GM19023 (cell line): ENCODE measurements around the gene INHA.

Experiments used
- ATAC-seq: cut with Tn5 transposase; IDR thresholded peaks from one replicate; pipeline ENCODE4 v1.9.1; 2021; ENCODE audit warnings: mild to moderate bottlenecking, moderate library complexity; ENCODE audit not compliant: unreplicated experiment

Gene INHA, protein sequence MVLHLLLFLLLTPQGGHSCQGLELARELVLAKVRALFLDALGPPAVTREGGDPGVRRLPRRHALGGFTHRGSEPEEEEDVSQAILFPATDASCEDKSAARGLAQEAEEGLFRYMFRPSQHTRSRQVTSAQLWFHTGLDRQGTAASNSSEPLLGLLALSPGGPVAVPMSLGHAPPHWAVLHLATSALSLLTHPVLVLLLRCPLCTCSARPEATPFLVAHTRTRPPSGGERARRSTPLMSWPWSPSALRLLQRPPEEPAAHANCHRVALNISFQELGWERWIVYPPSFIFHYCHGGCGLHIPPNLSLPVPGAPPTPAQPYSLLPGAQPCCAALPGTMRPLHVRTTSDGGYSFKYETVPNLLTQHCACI

DNA sequence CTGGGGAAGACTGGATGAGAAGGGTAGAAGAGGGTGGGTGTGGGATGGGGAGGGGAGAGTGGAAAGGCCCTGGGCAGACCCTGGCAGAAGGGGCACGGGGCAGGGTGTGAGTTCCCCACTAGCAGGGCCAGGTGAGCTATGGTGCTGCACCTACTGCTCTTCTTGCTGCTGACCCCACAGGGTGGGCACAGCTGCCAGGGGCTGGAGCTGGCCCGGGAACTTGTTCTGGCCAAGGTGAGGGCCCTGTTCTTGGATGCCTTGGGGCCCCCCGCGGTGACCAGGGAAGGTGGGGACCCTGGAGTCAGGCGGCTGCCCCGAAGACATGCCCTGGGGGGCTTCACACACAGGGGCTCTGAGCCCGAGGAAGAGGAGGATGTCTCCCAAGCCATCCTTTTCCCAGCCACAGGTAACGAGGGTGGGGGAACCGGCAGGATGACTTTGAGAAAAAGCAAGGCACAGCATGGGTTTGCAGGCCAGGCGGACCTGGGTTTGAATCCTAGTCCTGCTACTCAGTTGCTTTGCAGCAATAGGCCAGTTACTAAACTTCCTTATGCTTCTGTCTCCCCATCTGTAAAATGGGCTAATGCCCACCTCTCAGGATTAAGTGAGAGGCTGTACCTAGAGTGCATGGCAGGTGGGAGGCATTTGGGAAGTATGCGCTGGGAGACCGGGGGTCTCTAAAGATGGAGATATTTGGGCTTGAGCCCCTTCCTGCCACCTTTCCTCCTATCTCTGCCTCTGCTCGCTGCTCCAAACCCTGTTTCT is at the start of gene INHA:
TSS of gene INHA (plus strand) at position 74 of the 765 bp plus-strand sequence. CDS start at position 139, 65 bp downstream.
- no peak for ATAC-seq

DNA sequence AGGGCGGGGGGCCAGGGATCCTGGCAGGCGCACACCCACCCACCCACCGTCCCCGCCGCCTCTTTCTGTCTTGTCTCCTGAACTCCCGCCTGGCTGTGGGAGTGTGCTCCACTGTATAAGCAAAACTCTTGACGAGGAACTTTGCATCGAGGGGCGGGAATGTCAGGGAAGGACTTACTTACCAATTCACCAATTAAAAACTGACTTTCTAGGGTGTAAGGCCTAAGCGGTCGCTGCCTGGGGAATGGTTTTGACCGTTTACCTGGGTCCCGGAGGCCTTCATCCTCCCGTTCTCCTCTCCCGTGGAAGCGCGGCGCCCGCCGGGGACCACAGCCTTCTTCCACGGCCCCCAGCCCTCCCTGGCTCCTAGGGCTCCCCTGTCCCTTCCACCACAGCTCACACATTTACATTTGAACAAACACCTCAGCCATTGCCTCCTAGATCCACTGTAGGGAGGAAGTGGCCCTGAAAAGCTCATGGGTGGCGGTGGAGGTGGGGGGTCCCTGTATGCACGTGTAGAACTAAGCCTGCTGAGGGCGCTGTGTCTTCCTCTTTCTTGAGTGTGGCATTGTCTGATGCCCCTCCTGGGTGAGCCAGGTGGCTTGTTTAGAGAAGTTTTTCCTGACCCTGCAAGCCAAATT is 49.0 kb upstream of the INHA start:
- no peak for ATAC-seq

DNA sequence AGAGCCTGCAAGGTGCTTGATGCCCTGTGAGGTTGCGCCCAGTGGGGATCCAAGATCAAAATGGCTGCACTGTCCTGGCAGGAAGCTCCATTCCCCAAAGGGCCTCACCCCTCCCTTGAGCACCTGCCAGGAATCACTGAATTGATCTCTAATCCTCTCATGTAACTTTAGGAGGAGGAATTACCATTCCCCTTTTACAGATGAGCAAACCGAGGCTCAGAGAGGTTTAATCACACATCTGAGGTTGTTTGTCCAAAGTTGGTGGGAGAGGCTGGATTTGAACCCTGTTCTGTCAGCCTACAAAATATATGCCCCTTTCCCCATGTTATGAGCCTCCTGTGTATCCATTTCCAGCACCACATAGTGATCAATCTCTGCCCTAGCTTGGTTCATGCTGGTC is 47.3 kb upstream of the INHA start:
- ATAC-seq: no peak

DNA sequence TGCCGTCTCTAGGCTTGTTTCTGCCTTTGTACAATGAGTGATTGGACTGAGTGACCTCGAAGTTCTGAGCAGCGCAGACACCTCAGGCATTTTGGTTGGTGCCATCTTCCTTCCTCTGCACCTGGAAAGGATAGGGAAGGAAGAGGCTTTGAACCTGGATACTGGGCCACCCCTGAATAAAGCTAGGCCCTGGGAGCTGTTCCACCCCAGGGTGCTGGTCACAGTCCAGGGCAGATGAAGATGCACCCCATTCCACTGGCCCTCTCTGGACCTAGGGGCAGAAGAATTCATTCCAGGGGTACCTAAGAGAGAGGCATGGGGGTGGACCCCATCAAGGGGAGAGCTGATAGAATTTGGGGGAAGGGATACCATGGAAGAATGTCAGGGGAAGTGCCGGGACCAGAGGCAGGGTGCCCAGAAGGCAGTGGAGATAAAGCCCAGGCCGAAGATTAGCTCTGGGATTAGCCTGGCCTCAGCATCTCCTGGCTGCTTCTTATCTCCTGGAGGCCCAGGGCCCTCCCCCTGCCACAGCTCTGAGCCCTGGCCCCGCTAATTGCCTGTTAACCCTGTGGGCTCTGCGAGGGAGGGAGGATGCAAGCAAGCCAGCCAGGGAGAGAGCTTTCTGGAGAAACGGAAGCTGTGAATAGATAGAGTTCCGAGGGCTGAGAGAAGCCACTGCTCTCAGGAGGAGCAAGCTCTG is 46.4 kb upstream of the INHA start:
- ATAC-seq: no peak

DNA sequence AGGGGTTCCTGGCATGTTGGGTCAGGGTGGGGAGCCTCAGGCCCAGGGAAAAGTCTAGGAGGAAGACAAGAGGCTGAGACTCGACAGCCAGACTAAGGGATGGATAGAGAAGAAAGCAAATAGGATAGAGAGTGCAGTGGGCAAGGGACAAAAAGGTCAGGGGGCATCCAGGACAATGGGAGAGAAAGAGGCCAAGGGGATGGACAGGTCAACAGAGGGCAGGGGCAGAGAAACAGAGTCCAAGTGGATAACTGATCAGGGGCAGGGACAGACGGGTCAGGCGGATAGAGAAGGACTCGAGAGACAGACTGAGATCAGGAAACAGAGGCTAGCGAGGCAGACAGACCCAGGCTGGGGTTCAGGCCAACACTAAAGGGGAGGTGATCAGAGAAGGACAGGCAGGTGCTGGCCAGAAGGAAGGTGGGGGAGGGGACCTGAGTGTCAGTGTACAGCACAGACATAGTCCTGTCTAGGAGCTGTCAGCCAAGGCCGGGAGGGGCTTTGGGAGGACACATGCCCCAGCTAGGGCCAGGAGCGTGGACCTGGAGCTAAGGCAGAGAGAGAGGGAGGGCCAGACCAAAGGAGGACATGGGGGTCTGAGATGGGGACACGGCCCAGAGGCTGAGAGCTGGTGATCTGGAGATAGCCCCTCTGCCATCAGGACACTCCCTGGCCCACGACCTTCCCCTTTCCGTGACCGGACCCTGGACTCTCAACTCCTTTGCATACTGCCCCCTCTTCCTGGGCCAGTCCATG is 45.6 kb upstream of the INHA start:
- no peak for ATAC-seq

DNA sequence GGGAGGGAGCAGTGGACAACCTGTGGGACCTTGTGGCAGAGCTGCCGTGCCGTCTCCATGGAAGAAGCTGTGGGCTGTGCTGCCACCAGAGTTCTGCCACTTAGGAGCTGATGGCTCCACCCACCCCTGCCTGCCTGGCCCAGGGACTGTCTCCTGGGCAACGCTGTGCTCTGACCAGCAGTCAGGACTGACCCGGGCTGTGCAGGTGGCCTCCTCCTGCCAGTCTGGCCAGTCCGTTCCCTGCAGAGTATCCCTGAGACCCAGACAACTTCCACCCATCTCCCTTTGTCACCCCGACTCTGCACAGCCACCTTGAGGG is 45.1 kb upstream of the INHA start:
- ATAC-seq: no peak

DNA sequence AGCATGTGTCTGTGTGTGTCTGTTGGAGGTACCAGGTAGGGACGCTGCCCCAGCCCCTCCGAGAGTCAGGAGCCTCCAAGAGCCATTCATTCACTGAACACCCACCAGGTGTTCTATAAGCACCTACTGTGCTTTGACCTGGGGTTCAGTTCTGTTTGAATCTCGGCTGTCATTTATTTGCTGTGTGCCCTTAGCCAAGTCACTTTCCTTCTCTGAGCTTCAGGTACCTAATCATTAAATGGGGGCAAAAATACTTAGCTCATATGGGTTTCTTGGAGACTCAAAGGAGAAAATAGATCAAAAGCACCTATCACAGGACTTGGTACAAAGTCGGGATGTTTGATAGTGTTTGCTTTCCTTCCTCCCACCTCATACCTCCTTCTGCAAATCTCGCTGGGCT is 44.6 kb upstream of the INHA start:
- ATAC-seq: no peak

DNA sequence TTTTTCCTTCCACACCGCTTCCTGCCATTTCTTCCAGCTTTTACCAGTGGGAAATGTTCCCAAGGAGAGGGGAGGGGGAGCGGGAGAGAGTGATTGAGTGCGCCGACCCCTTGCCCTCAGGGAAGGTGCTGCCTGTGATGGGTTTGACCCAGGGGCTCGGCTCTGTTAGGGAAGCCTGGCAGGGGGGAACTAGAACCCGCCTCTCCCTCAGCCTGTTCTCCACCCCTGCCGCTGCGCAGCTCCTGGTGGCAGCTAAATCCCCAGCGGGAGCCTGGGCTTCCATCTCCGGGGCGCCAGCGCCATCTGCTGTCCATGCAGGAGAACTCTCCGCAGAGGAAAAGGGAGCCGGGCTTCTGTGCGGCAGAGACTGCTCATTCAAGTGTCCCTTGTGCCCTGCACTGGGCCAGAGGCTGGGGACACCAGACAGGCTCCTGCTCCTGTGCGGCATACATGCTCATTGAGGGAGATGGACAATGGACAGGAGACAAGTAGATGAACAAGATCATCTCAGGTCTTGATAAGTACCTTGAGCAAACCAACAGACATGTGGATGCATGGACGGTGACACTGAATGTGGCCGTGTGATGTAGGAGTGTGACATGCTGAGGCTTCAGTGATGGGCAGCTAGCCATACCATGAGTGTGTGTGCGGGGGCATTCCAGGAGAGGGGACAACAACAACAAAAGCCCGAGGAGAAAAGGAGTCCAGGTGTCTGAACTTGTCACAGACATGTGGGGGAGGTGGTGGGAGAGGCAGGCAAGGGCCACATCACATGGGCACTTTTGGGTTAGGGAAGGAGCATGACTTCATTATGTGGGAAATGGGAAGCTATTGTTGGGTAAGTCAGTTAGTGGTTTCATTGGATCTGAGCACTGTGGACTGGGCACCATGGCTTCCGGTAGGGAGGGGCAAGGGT is 41.8 kb upstream of the INHA start:
- peak; percentile 76 for ATAC-seq

DNA sequence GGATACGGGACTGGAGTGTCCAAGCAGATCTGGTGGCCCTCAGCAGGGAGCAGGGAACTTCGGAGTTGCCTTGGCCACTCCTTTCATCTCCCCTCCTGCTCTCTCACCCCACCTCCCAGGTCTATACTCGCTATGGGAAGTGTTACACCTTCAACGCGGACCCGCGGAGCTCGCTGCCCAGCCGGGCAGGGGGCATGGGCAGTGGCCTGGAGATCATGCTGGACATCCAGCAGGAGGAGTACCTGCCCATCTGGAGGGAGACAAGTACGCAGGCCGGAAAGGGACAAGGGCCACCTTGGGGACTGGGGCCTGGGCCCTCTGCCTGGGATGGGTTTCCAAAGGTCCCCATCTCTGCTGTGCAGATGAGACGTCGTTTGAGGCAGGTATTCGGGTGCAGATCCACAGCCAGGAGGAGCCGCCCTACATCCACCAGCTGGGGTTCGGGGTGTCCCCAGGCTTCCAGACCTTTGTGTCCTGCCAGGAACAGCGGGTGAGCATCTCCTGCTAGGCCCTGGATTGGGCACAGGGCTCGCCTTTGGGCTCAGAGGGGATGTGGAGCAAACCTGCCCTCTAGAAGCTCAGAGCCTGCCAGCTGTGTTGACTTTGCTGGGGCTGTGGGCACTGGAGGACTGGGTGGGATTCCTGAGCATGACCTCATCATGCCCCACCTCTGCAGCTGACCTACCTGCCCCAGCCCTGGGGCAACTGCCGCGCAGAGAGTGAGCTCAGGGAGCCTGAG is 40.3 kb upstream of the INHA start:
- no peak for ATAC-seq

DNA sequence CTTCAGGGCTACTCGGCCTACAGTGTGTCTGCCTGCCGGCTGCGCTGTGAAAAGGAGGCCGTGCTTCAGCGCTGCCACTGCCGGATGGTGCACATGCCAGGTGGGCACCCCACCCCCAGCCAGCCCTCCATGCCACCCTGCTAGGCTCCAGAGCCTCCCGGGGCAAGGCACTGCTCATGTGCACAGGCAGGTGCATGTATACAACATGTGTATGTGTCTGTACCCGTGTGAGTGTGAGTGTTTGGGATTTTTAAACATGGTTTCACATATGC is 39.8 kb upstream of the INHA start:
- ATAC-seq: no peak

DNA sequence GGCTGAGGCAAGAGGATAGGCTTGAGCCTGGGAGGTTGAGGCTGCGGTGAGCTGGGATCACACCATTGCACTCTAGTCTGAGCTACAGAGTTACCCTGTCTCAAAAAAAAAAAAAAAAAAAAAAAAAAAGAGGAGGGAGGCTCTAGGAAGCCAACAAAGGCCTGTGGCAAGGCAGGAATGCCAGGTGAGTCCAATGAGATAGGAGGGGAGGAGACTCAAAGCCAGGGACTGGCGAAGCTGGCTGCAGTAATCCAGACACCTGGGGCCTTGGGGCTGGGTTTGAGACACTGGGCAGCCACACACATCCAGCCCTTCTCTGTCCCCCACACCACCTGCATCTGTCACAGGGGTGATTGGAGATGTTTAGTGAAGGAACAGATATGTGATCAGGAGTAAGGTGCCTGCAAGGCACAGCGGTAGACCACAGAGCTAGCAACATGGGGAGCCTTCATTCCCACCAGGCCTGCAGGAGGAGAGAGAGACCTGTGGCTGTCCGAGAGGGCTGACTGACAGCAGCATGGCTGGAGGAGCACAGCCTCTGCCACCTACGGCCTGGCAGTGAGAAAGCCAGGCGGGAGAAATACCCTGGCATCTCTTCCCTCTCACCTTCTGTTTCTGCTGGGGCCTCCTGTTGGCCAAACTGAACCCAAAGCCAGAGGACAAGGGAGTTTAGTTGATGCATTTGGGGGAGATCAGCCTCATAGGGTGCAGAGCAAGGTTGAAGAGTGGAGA is 38.0 kb upstream of the INHA start:
- no peak for ATAC-seq

DNA sequence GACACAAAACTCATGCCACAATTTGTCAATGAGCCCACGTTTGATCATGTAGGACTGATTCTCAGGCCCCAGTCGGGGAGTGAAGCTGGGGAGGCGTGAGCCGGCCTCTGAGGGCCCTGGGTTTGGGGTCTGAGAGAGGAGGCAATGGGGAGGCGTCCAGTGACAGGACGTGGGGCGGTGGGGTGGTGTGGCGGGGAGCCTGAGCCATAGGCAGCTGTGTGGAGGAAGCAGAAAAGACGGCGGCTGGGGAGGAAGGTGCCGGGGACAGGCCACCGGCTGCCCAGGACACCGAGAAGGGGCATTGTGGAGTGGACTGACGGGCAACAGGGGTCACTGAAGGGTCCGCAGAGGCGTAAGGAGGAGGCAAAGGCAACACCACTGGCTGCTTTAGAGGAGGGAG is 35.7 kb upstream of the INHA start:
- no peak for ATAC-seq

DNA sequence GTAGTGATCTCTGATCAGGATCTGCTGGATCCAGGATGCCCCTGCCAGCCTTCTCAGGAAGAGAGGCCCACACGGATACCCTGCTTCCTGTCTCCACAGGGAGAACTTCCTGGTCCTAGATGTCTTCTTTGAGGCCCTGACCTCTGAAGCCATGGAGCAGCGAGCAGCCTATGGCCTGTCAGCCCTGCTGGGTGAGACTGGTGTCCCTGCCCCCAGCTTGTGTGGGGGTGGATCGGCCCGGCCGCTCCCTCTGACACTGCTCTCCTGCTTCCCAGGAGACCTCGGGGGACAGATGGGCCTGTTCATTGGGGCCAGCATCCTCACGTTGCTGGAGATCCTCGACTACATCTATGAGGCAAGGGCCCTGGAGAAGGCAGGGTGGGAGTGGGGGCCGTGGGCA is 35.1 kb upstream of the INHA start:
- ATAC-seq: no peak

DNA sequence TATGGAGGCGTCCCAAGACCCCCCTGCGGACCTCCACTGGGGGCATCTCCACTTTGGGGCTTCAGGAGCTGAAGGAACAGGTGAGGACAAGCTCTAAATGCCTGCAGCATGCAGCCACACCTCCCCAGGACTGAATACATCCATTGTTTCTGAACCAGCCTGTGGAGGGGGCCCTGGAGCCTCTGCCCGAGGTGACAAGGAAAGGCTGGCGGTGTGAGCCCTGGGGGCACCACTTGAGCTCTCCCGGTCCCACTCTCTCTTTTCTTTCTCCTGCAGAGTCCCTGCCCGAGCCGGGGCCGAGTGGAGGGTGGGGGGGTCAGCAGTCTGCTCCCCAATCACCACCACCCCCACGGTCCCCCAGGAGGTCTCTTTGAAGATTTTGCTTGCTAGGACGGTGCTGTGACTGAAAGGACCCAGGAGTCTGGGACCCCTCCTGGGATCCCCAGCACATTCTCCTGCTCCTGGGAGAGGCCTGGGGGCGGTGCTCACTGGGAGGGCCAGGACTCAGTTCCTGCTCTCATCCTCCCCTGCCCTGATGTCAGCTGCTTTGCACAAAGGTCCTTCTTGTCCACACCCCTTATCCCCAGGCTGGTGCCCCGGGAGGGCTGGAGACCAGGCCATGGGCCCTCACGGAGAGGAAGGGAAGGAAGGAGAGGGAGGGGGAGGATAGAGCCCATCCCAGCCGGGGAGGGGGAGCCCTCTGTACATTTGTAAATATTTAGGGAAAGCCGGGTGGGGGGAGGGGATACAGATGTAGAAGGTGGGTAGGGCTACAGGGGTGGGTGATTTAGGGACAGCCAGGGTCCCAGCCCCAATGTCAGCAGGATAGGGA is 34.2 kb upstream of the INHA start:
- ATAC-seq: no peak

DNA sequence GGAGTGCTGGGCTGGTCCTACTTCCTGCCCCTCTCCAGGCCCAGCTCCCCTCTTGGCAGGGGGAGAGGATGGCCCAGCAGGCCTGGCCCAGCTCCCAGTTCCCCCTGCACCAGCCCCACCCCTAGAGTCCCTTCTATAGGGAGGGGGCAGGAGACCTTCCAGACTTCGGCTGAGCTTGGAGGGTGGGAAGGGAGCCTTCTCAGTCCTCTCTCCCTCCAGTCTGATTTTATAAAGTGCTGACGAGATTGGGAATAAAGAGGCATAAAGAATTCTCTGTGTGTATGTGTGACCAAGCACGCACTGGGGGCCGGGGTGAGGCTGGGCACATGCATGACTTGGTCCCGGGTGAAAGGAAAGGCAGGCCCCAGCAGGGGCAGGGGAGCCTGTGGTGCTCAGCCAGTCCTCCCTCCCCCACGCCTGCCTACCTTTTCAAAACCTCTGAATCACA is 33.6 kb upstream of the INHA start:
- no peak for ATAC-seq

DNA sequence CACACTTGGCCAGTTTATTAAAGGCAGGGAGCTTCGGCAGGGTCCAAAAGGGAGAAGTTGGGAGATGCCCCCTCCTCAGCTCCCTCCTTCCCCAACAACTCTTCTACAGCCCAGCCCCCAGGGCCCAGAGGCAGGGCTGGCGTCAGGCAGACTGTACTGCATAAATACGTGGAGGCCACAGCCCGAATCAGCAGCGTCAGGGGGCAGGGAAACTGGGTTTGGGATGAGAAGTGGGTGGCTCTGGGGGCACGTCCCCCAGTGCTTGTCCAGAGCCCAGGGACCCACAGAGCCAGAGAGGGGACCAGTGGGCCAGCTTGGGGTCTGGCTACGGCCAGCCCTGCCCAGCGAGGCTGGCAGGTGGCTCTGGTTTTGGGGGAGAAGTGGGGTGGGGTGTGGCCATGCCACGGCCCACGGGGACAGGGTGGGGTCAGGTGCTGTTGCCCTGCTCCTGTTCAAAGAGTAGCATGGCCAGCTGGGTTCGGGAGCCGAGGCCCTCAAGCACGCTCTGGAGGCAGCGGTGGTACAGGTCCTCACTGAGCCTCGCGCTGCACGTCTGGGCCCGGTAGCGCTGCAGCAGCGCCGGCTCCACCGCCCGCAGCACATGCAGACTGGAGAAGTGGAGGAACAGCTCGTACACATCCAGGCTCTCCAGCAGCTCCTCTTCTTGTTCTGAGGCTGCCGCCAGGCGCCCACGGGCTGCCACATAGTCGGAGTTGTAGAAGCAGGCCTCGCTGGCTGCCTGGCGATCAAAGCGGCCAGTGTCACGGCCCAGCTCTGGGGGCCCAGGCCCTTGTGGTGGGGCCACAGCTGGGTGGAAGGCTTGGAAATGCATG is 32.9 kb upstream of the INHA start:
- ATAC-seq: no peak
